ENCODE measurements around the gene MAN2A1. TPM values are rescaled to one million over a fixed set of nuclear protein-coding genes. Genes with fewer than 3 reads are reported as not detected.

The MAN2A1 gene
- total RNA-seq, 1 experiment from 2014 or later, result 51.0 TPM

GRCh38 chr5:109903061-109903460, 213.3 kb downstream of the MAN2A1 start:
- CTCF ChIA-PET, result interaction anchor here (0.6 kb wide), 1 partner anchor 14 kb away, joined by 3 read pairs; no protein-coding TSS in a partner anchor
- POLR2A ChIA-PET, result no interaction called here
- DNase-seq (ENCODE audit: low read depth, low spot score) (no peak), ATAC-seq (no peak)
- TF ChIP-seq TCF7L2 (IDR thresholded peaks at IDR 0.05; ENCODE audit: low read depth, low read length) (no peak), POLR2AphosphoS5 (IDR thresholded peaks at IDR 0.05; ENCODE audit: low read depth, low read length) (no peak), REST (IDR thresholded peaks at IDR 0.05; ENCODE audit: insufficient read depth in 1 of 2, low read depth in 2 of 2, low read length in 1 of 2) (no peak), SIN3A (IDR thresholded peaks at IDR 0.05; ENCODE audit: borderline replicate concordance, insufficient read depth, low read depth, low read length) (no peak)
- TF ChIP-seq, protein P1, sequence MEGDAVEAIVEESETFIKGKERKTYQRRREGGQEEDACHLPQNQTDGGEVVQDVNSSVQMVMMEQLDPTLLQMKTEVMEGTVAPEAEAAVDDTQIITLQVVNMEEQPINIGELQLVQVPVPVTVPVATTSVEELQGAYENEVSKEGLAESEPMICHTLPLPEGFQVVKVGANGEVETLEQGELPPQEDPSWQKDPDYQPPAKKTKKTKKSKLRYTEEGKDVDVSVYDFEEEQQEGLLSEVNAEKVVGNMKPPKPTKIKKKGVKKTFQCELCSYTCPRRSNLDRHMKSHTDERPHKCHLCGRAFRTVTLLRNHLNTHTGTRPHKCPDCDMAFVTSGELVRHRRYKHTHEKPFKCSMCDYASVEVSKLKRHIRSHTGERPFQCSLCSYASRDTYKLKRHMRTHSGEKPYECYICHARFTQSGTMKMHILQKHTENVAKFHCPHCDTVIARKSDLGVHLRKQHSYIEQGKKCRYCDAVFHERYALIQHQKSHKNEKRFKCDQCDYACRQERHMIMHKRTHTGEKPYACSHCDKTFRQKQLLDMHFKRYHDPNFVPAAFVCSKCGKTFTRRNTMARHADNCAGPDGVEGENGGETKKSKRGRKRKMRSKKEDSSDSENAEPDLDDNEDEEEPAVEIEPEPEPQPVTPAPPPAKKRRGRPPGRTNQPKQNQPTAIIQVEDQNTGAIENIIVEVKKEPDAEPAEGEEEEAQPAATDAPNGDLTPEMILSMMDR (IDR thresholded peaks at IDR 0.05), result no peak
- H3K9me3 ChIP-seq (ENCODE audit: control insufficient read depth, insufficient read depth, low read depth, low read length), result no peaks in the 10 kb centered on the region
- H3K4me3 ChIP-seq (ENCODE audit: low read depth in 2 of 2, low read length in 2 of 2), result no peak overlapping the region
- H3K36me3 ChIP-seq (ENCODE audit: control insufficient read depth, insufficient read depth, low read length), result no peaks in the 10 kb centered on the region
- no peak overlapping the region for H3K27ac ChIP-seq (ENCODE audit: low read length)
- no peaks in the 10 kb centered on the region for H3K27me3 ChIP-seq (ENCODE audit: control insufficient read depth, insufficient read depth, low read length)
- H3K4me1 ChIP-seq (ENCODE audit: control insufficient read depth, insufficient read depth, low read length), result no peaks in the 10 kb centered on the region
- intact Hi-C loops (cut with micrococcal nuclease; ENCODE audit: unreplicated experiment), result no loop called here
- in situ Hi-C loops (cut with HindIII; ENCODE audit: low pct_unique_long_range_greater_than_20kb, low sequenced_read_pairs), result no loop called here
- no TSS peak for BruUV-seq (replicated peaks)

- Histone ChIP-seq H3K4me3 (ENCODE audit: low read depth in 2 of 2, low read length in 2 of 2) (no peak overlapping the region), H3K36me3 (ENCODE audit: control insufficient read depth, insufficient read depth, low read length) (no peaks in the 10 kb centered on the region), H3K27ac (ENCODE audit: low read length) (no peak overlapping the region), H3K4me1 (ENCODE audit: control insufficient read depth, insufficient read depth, low read length) (no peaks in the 10 kb centered on the region), H3K27me3 (ENCODE audit: control insufficient read depth, insufficient read depth, low read length) (no peaks in the 10 kb centered on the region), H3K9me3 (ENCODE audit: control insufficient read depth, insufficient read depth, low read depth, low read length) (no peaks in the 10 kb centered on the region)
- no TSS peak for BruUV-seq (replicated peaks)
- CTCF ChIA-PET, result no interaction called here
- intact Hi-C loops (cut with micrococcal nuclease; ENCODE audit: unreplicated experiment) (no loop called here), in situ Hi-C loops (cut with HindIII; ENCODE audit: low pct_unique_long_range_greater_than_20kb, low sequenced_read_pairs) (no loop called here)
- ATAC-seq, result no peak
- POLR2A ChIA-PET, result no interaction called here
- no peak for DNase-seq (ENCODE audit: low read depth, low spot score)
- TF ChIP-seq TCF7L2 (IDR thresholded peaks at IDR 0.05; ENCODE audit: low read depth, low read length) (no peak), POLR2AphosphoS5 (IDR thresholded peaks at IDR 0.05; ENCODE audit: low read depth, low read length) (no peak), SIN3A (IDR thresholded peaks at IDR 0.05; ENCODE audit: borderline replicate concordance, insufficient read depth, low read depth, low read length) (no peak), REST (IDR thresholded peaks at IDR 0.05; ENCODE audit: insufficient read depth in 1 of 2, low read depth in 2 of 2, low read length in 1 of 2) (no peak)
- TF ChIP-seq, protein P1 (IDR thresholded peaks at IDR 0.05), result no peak
Measured at GRCh38 chr5:109905906-109906305, 216.2 kb downstream of the MAN2A1 start.

Measured in Panc1 (cell line).